Astrocyte (in vitro differentiated cells and primary cell): ENCODE measurements around the gene ACY1.

Experiments
- CTCF ChIP-seq: IDR thresholded peaks from 2 replicates; pipeline ENCODE4 v1.5.1; 2011; ENCODE audit warnings: low read depth, mild to moderate bottlenecking, inconsistent platforms, low read length, moderate library complexity; ENCODE audit not compliant: insufficient read depth
- EZH2 ChIP-seq: IDR thresholded peaks from 2 replicates; pipeline ENCODE4 v1.6.1; 2012; ENCODE audit warnings: mild to moderate bottlenecking, low read length, inconsistent platforms; ENCODE audit not compliant: insufficient read depth

- TF ChIP-seq CTCF (no peak), EZH2 (no peak)
Observed at GRCh38 chr3:51978143-51978502, 5.2 kb upstream of the ACY1 start.
